AG04450 (cell line): ENCODE measurements around the gene EML3. TPM values are rescaled to one million over a fixed set of nuclear protein-coding genes. Genes with fewer than 3 reads are reported as not detected.

ENCODE experiments used
- CTCF ChIA-PET: fragments of 300-600, 350-600 bp; formaldehyde crosslinking; extraction: SDS; loops from one replicate; lab custom pipeline; 2022; ENCODE audit warnings: antibody characterized with exemption, inconsistent platforms; lab: Charles Lee
- POLR2A ChIA-PET: fragments of 350-600 bp; formaldehyde crosslinking; extraction: SDS; loops from one replicate; lab custom pipeline; 2021; ENCODE audit warnings: antibody characterized with exemption, inconsistent platforms; lab: Yijun Ruan, JAX
- DNase-seq: peaks from one replicate; pipeline ENCODE4 v3.0.0-alpha.2; 2011; ENCODE audit warnings: low read depth, low spot score
- H3K27ac ChIP-seq: one replicate; pipeline ENCODE4 v1.5.1; 2012; ENCODE audit warnings: low read depth, low read length, control low read depth
- H3K27me3 ChIP-seq: one replicate; pipeline ENCODE4 v1.6.0; 2012; ENCODE audit warnings: low read length; ENCODE audit not compliant: control insufficient read depth, insufficient read depth
- H3K4me3 ChIP-seq: 2 replicates; pipeline ENCODE4 v1.5.1; 2011; ENCODE audit warnings: mild to moderate bottlenecking, low read depth, low read length, control low read depth
- H3K9me3 ChIP-seq: 2 replicates; pipeline ENCODE4 v1.5.1; 2012; ENCODE audit warnings: low read length; ENCODE audit not compliant: control insufficient read depth, insufficient read depth
- polyA plus RNA-seq: library from polyadenylated mRNA; depleted of rRNA; stranded (reverse); fragments of >200 nt; gene quantifications from 2 replicates; pipeline ENCODE4 v1.2.3, GENCODE V29; 2011
- TF ChIP-seq, protein P1 (sequence below): IDR thresholded peaks from 2 replicates; pipeline ENCODE4 v1.5.1; 2011; ENCODE audit warnings: low read depth, low read length, control low read depth, inconsistent platforms

The EML3 gene
- polyA plus RNA-seq, 1 experiment: 18.6 TPM

DNA sequence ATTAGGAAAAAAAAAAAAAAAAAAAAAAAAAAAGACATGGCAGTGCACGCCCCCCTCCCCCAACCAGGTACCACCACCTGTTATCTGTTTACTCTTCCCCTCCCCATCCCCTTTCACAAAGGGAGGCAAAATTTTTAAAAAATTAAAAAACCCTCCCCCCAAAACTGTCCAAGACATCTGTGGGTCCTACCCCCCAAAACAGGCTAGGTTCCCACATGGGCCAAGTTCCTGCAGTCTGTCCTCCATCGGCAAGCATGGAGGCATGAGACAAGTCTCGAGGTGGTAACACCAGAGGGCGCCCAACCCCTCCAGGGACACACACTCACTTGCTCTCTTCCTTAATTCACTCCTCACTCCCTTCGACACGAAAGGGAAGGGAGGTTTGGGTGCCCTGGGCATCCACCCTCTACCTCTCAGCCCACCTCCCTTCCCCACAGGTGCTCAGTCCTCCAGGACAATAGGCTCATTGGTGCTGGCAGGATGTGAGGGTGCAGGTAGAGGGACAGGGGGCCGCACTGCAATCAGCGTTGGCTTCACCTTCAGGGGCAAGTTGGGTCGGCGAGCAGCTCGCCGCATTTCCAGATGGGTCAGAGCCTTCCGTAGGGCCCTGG is 19.0 kb downstream of the EML3 start:
- Histone ChIP-seq H3K4me3 (no peak overlapping the region), H3K27ac (no peak overlapping the region), H3K27me3 (no peaks in the 10 kb centered on the region), H3K9me3 (no peaks in the 10 kb centered on the region; the same call in 1 of the 2 replicates)
- ChIA-PET CTCF (interaction anchor here (0.6 to 3.9 kb wide), 8 partner anchors 18 to 199 kb away, joined by 3 to 14 read pairs (median 6); partner anchors contain the start of gene B3GAT3), POLR2A (interaction anchor here (1.2 to 2.6 kb wide), 2 partner anchors 8 to 20 kb away, joined by 3 to 38 read pairs; partner anchors contain the start of genes EEF1G and MTA2)
- DNase-seq: peak; percentile 33
- TF ChIP-seq, protein P1, sequence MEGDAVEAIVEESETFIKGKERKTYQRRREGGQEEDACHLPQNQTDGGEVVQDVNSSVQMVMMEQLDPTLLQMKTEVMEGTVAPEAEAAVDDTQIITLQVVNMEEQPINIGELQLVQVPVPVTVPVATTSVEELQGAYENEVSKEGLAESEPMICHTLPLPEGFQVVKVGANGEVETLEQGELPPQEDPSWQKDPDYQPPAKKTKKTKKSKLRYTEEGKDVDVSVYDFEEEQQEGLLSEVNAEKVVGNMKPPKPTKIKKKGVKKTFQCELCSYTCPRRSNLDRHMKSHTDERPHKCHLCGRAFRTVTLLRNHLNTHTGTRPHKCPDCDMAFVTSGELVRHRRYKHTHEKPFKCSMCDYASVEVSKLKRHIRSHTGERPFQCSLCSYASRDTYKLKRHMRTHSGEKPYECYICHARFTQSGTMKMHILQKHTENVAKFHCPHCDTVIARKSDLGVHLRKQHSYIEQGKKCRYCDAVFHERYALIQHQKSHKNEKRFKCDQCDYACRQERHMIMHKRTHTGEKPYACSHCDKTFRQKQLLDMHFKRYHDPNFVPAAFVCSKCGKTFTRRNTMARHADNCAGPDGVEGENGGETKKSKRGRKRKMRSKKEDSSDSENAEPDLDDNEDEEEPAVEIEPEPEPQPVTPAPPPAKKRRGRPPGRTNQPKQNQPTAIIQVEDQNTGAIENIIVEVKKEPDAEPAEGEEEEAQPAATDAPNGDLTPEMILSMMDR: peak; percentile 68

DNA sequence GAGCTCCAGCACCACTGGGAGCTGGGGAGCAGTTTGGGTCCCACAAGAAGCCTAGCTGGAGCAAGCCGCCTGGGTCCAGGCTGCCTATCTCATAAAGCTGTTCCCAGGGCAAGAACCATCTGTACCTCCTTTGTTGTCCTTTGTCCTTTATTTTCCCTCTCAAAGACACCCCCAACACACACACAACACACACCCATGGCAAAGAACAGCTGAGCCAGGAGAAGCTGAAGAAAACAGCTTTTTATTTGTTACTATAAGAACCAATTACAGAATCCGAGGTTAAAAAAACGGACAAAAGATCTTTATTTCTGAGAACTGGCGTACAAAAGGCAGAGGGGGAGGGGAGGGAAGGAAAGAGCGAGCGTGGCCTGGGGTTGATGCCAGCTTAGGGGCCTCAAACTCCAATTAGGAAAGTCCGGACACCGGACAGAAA is 19.6 kb downstream of the EML3 start:
- Histone ChIP-seq H3K4me3 (no peak overlapping the region), H3K27me3 (no peaks in the 10 kb centered on the region), H3K9me3 (no peaks in the 10 kb centered on the region; the same call in 1 of the 2 replicates), H3K27ac (peak overlapping the region; percentile 11)
- no peak for DNase-seq
- CTCF ChIA-PET: interaction anchor here (0.6 to 3.9 kb wide), 10 partner anchors 18 to 199 kb away, joined by 3 to 14 read pairs (median 6); partner anchors contain the start of gene B3GAT3
- POLR2A ChIA-PET: interaction anchor here (1.8 to 2.6 kb wide), 4 partner anchors 8 to 78 kb away, joined by 6 to 67 read pairs (median 35); partner anchors contain the start of genes C11orf98, CSKMT, EEF1G and LBHD1
- TF ChIP-seq, protein P1: no peak

DNA sequence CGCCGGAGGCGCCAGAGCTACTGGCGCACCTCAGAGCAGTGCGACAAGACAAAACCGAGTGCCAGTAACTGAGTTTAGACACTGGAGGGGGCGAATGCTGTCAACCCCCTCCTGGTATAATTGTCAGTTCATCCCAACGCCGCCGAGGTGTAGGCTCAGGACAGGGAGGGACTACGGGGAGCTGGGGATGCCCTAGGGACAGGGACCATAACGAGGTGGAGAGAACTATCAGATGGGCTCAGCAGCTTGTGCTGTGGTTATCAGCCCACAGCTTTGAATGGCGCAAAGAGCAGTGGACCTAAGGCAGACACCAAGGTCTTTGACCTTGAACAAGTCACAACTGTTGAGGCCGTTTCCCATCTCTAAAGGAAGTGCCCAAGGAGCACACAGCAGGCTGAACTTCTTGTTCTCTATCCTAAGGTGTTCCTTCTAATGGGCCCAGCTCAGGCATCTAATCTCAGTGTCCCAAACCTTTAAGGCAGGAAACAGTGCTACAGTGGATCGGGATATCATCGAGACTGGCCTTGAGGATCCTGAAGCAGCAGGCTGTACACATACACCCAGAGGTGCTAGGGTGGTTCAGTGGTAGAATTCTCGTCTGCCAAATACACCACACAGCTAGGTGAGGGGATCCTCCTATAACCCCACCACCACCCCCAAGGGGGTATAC is 20.3 kb downstream of the EML3 start:
- Histone ChIP-seq H3K4me3 (peak overlapping the region; percentile 68), H3K9me3 (no peaks in the 10 kb centered on the region; the same call in 1 of the 2 replicates), H3K27me3 (no peaks in the 10 kb centered on the region), H3K27ac (peak overlapping the region; percentile 80)
- DNase-seq: no peak
- ChIA-PET POLR2A (interaction anchor here (1.0 to 2.6 kb wide), 20 partner anchors 9 to 249 kb away, joined by 3 to 67 read pairs (median 7); partner anchors contain the start of genes AHNAK, B3GAT3, C11orf98 and CSKMT), CTCF (interaction anchor here (0.6 to 3.9 kb wide), 12 partner anchors 8 to 198 kb away, joined by 3 to 14 read pairs (median 6); partner anchors contain the start of gene B3GAT3)
- TF ChIP-seq, protein P1: no peak

DNA sequence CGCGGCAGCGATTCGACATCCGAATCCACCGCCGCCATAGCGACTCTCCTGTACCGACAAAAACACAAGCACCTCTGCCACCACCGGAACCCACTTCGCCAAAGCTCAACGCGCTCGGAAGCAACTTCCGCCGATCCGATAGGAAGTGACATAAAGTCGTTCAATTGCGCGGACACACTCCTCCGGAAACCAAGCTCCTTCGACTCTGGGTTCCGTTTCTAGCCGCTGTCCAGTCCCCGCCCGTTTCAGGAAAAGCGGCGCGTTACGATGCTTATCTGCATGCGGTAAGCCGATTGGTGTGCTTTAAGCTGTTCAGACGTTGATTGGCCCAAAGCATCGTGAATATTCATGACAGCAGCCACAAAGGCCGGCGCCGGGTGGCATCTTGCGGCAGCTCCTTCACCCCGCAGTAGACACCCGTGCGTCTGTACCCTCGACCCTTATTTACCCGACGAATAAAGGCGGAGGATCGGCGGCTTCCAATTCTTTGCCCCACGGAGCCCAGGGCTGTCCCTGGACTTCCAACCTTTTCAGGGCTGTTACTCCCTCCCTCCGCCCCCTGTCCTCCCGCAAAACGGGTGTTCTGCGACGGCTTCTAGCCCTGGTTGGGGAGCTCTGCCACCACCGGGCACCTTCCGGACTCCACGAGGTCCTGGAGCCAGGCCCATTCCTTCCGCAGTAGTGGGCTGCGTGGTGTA is 21.0 kb downstream of the EML3 start, which contains the start of gene TUT1:
TUT1 (minus strand) TSS at position 76 of the 698 bp plus-strand sequence; CDS start at position 38, 38 bp downstream.
- DNase-seq: peak; percentile 97
- TF ChIP-seq, protein P1: no peak
- H3K27ac ChIP-seq: peak within 1 kb of the TSS; percentile 87
- peak within 1 kb of the TSS; percentile 68 for H3K4me3 ChIP-seq
- ChIA-PET CTCF (interaction anchor here (0.7 to 3.9 kb wide), 10 partner anchors 9 to 210 kb away, joined by 3 to 14 read pairs (median 7); partner anchors contain the start of gene B3GAT3), POLR2A (interaction anchor here (0.5 to 2.6 kb wide), 29 partner anchors 7 to 1217 kb away, joined by 3 to 67 read pairs (median 6); partner anchors contain the start of genes AHNAK, B3GAT3, C11orf98 and CSKMT)
- no peaks in the 10 kb centered on the region for H3K27me3 ChIP-seq
- H3K9me3 ChIP-seq: no peaks in the 10 kb centered on the region; the same call in 1 of the 2 replicates
